Myocyte (in vitro differentiated cells): Measurements from ENCODE around the gene C1QL1. TPM values are rescaled to one million over a fixed set of nuclear protein-coding genes. Genes with fewer than 3 reads are reported as not detected.

ENCODE experiments used
- DNase-seq: peaks from one replicate; pipeline ENCODE4 v3.0.0-alpha.2; 2012; ENCODE audit warnings: low read depth
- total RNA-seq: library from RNA; depleted of rRNA; stranded (reverse); fragments of >200 nt; gene quantifications from 2 replicates; pipeline ENCODE4 v1.2.3, GENCODE V29; 2014

C1QL1 gene
- total RNA-seq, 1 donor from 2014 or later = 0.11 TPM

DNA sequence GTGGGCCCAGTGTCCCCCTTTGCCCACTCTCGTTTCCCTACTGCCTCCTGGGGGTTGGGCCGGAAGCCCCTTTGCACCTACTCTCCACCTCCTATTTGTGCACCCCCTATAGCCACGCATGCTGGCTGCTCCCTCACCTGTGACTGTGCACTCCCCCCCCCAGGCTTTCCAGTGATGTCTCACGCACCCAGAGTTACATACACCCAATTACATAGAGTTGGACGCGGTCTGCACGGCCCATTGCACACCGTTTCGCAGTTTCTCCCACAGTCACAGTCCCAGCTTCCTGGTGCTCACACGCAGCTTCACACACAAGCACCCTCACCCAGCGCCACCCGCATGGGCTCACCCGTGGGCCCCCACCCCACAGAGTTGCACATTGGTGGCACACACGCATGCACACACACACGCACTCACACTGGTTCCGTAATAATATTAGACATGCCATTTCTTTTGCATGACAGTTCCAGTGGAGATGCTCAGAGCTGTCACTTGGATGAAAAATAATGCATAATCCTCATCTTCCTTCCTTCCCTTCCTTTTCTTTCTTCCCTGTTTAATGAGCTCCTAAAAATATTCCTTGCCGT lies 21.5 kb upstream of the C1QL1 start:
- no peak for DNase-seq

GRCh38 chr17:44988044-44988942 lies 20.2 kb upstream of the C1QL1 start:
- no peak for DNase-seq

DNA sequence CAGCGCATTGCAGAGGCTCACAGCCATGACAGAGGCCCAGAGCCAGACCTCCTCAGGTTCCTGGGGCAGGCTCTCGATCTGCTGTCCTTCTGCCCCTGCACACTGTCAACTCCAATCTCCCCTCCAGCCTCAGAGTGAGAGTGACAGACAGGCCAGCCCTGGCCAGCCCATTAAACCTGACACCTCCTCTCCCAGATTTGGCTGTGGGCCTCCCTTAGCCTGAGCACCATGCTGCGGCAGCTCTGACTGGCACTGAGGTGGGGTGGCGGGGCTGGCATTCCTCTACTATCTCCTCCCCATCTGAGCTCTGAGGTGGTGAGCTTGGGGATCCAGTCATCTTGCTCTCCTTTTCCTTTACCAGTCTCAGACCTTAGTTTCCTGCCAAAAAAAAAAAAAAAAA lies 15.5 kb upstream of the C1QL1 start:
- no peak for DNase-seq

- no peak for DNase-seq
These were observed 14.1 kb upstream of the C1QL1 start for GRCh38 chr17:44982113-44982702.

DNA sequence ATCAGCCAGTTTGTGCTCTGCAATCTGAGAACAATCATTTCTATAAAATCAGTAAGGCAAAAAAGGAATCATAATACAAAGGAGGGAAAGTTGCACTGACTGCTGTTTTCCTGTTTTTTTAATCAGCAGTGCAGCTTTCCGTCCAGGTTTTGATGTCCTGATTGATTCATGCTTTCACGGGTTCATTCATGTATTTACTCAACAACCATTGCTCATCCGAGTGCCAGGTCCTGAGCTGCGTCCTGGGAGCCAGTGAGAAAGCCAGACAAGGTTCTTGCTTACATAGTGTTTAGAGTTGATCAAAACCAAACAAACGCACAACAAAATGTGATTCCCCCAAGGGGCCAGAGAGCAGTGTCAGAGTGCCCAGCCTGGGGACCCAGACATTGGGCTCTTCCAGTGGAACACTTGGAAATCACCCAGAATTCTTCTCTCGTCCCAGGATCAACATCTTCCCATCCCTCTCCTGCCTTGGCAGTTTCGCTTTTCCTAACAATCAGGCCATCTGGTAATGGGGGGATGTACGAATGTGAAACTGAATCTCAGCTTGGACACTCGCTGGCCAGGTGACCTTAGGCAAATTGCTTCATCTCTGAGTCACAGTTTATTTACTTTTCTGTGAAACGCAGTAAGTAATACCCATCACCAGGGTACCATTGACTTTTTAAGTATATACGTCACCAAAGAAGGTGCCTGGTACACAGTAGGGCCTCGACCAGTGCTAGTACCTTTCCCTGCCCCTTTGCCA lies 13.3 kb upstream of the C1QL1 start:
- no peak for DNase-seq

GRCh38 chr17:44979426-44979995 lies 11.4 kb upstream of the C1QL1 start:
- peak; percentile 87 for DNase-seq

- DNase-seq = no peak
These were observed 10.7 kb upstream of the C1QL1 start for GRCh38 chr17:44978807-44979206.

GRCh38 chr17:44977814-44978550 lies 9.9 kb upstream of the C1QL1 start:
- DNase-seq = peak; percentile 42

DNA sequence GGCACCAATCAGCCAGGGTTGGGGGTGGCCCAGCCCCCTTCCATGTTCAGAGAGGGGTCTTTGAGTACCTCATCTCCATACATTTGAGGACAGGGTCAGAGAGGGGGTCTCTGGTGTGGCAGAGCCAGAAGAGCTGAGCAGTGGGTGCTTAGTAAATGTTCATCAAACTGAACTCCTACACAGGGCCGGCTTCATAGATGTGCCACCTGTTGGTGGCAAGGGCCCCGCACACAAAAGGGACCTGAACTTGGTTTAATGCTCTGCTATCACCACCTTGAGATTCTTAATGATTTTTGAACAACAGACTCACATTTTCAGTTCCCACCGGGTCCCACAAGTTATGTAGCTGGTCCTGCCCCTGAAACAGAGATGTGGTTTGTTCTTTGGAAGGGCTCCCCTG lies 9.0 kb upstream of the C1QL1 start:
- DNase-seq = no peak

GRCh38 chr17:44976206-44976605 lies 8.1 kb upstream of the C1QL1 start:
- DNase-seq = no peak

GRCh38 chr17:44972953-44973352 lies 4.8 kb upstream of the C1QL1 start:
- DNase-seq = no peak

- DNase-seq = no peak
These were observed 3.8 kb upstream of the C1QL1 start for GRCh38 chr17:44971776-44972483.

GRCh38 chr17:44970136-44970741 lies 2.1 kb upstream of the C1QL1 start:
- peak; percentile 41 for DNase-seq

DNA sequence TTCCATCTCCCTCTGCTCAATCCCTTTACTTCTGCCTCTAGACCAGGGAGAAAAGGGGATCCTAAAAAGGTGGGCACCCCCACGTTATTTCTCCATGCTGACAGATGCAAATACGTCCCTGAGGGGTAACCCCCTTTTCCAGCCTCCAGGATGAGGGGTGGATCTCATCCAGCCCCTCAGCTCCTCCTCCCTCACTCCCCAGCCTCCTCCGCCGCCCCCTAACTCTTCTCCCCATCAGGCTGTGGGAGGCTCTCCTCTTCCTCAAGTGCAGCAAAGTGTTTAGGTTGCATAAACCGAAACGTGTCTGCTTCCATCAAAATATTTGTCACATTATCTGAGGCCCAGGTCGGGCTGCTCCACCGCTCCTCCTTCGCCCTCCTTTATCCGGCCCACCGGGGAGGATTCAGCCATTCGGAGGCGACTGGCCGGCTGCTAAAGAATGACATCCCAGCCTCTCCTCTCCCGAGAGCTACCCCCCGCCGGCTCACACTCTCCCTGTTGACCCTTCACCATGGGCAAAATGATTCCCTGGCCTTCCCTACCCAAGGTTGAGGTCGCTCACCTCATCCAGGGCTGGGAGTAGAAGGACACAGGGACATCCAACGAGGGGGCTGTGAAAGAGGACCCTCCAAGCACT lies 1.2 kb upstream of the C1QL1 start:
- DNase-seq = no peak

DNA sequence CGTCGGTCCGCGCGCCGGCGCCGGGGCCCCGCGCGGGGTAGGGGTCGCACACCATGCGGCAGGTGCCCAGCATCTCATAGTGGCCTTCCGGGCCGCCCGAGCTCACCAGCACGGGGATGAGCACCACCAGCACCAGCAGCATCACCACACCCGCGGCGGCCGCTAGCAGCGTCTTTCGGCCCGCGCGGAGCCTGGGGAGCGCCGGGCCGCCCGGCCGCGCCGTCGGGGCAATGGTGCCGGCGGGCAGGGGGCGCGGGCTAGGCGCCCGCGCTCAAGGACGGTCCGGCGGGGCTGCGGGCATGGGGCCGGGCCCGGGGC lies 237 bp downstream of the C1QL1 start:
- no peak for DNase-seq

DNA sequence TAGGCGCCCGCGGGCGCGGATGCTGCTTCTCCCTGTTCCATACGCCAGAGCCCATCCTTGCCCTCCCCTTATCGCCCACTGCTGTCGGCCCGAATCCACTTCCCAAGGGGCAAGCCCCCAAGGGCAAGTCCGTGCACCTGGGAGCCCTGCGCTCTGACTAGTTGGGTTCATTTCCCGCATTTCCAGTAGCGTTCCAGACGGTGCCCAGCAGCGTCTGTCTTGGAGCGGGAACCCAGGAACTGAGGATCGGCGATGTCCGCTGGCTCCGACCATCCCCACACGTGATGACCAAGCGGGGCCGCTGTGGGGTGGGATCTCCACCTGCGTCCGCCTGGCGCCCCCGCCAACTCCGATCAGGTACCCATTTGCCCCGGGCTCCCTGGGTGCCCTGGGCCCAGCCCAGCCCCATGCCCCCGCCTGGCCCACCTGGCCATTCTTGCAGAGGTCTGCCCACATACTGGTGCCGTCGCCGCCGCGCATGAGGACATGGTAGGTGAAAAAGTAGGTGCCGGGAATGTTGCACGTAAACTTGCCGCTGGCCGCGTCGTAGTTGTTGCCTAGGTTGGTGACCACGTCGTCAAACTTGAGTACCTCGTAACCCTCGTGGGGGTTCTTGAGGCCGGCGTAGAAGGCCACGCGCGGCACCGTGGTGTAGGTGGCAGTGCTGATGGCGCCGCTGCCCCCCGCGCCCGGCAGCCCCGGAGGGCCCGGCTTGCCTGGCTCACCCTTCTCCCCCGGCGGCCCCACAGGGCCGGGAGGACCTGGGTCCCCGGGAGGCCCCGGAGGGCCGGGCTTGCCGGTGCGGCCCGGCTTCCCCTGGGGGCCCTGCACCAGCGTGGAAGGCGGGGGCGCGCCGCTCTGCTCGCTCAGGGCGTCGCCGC lies 837 bp downstream of the C1QL1 start:
- DNase-seq = no peak

DNA sequence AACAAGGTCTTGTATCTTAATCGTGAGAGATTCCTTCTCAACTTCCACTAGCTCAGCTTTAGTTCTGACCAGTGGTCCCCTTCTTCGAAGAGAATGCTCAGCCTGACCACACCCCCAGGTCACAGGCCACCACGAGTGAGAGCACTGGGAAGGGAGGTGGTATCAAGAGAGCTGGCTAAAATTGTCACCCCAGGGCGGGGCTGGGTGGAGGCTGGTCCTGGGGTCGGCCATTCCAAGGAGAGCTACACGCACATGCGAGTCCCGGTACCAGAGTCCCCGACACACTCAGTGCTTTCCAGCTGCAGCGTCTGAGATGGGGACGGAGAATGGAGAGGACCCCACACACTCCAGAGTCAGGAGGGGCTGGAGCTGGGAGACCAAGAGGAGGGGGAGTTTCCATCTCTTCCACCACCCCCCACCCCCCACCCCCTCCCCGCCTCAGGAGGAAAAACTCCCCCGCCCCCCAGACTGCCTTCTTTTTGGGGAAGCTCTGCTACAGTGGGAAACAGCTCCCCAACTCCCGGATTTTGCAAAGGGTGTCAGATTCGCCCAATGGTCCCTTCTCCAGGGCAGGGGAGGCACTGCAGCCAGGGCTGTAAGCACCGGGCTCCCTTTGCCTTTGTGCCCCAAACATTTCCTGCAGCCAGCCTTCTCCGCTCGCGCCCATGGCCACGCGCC lies 1.6 kb downstream of the C1QL1 start:
- DNase-seq = no peak
